SK-N-MC (cell line): ENCODE results near the gene UBE2F.

Experiments
- EZH2 ChIP-seq: fragments of 200-600 bp; sonication (generic); IDR thresholded peaks from one replicate; pipeline ENCODE4 v1.6.1; 2017; ENCODE audit warnings: antibody characterized with exemption
- POLR2AphosphoS5 ChIP-seq: IDR thresholded peaks from 2 replicates; pipeline ENCODE4 v1.6.1; 2012; ENCODE audit warnings: mild to moderate bottlenecking, low read depth, low read length, borderline replicate concordance

DNA sequence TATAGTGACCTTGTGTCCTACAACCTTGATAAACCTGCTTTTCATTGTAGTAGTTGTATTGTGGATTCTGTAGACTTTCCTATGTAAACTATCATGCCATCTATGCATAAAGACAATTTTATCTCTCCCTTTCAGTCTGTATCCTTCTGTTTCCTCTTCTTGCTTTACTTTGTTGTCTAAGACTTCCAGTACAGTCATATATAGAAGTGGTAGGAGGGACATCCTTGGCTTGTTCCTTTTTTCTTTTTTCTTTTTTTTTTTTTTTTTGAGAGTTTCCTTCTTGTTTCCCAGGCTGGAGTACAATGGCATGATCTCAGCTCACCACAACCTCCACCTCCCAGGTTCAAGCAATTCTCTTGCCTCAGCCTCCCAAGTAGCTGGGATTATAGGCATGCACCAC, 39.7 kb downstream of the UBE2F start:
- TF ChIP-seq EZH2 (no peak), POLR2AphosphoS5 (no peak)
